PC-9 (cell line): Measurements from ENCODE around the gene PRIM1. TPM values are rescaled to one million over a fixed set of nuclear protein-coding genes. Genes with fewer than 3 reads are reported as not detected.
A peak's percentile ranks its signal among the peaks of the same experiment; 100 is the strongest.
"Not testable (repeated sequence)": the region's sequence is repeated elsewhere in the genome, so short reads cannot be mapped to it uniquely, and the experiment has no call there.

ENCODE experiments used
- BruUV-seq: library from RNA; stranded (reverse); fragments of 400-500 nt; replicated peaks from 2 replicates; lab custom pipeline; 2021; lab: Mats Ljungman, UMichigan
- CTCF ChIA-PET: fragments of 300-600 bp; sonication (Branson Sonifier 250); formaldehyde crosslinking; loops from one replicate; lab custom pipeline; 2022; ENCODE audit warnings: antibody characterized with exemption; lab: Charles Lee
- POLR2A ChIA-PET: fragments of 300-600 bp; sonication (Branson Sonifier 250); formaldehyde crosslinking; loops from one replicate; lab custom pipeline; 2022; ENCODE audit warnings: antibody characterized with exemption; ENCODE audit not compliant: unreplicated experiment; lab: Charles Lee
- DNase-seq, 2 experiments: peaks; one replicate each; pipeline versions ENCODE4 v3.0.0 to v3.0.0-alpha.2; 2015 to 2022; ENCODE audit warnings: mixed read lengths in 1 of 2
- H2AFZ ChIP-seq: fragments of 200-600 bp; sonication (generic); 2 replicates; pipeline ENCODE4 v1.8.1; 2017; ENCODE audit warnings: antibody characterized with exemption
- H3F3A ChIP-seq: fragments of 200-600 bp; sonication (generic); 2 replicates; pipeline ENCODE4 v1.8.1; 2017; ENCODE audit warnings: antibody characterized with exemption, mild to moderate bottlenecking, low read depth; ENCODE audit not compliant: insufficient read depth
- H3K27ac ChIP-seq: fragments of 200-600 bp; sonication (generic); 2 replicates; pipeline ENCODE4 v1.6.1; 2016; ENCODE audit warnings: mixed run types
- H3K27me3 ChIP-seq: fragments of 200-600 bp; sonication (generic); 2 replicates; pipeline ENCODE4 v1.6.1; 2016; ENCODE audit warnings: low read depth, mixed run types; ENCODE audit not compliant: insufficient read depth
- H3K36me3 ChIP-seq: fragments of 200-600 bp; sonication (generic); 2 replicates; pipeline ENCODE4 v1.6.1; 2016; ENCODE audit warnings: low read depth, mixed run types
- H3K4me1 ChIP-seq: fragments of 200-600 bp; sonication (generic); replicated peaks from 2 replicates; pipeline ENCODE4 v1.6.1; 2016; ENCODE audit warnings: mixed run types; ENCODE audit not compliant: insufficient read depth
- H3K4me2 ChIP-seq: fragments of 200-600 bp; sonication (generic); 2 replicates; pipeline ENCODE4 v1.6.1; 2017; ENCODE audit warnings: mixed run types
- H3K4me3 ChIP-seq: fragments of 200-600 bp; sonication (generic); 2 replicates; pipeline ENCODE4 v1.6.1; 2016; ENCODE audit warnings: mixed run types
- H3K79me2 ChIP-seq: fragments of 200-600 bp; sonication (generic); 2 replicates; pipeline ENCODE4 v1.6.1; 2017; ENCODE audit warnings: low read depth, mixed run types
- H3K9me2 ChIP-seq: fragments of 200-600 bp; sonication (generic); 2 replicates; pipeline ENCODE4 v1.8.1; 2017; ENCODE audit warnings: mild to moderate bottlenecking; ENCODE audit not compliant: insufficient read depth
- H3K9me3 ChIP-seq: fragments of 200-600 bp; sonication (generic); 2 replicates; pipeline ENCODE4 v1.8.1; 2016; ENCODE audit warnings: low read depth; ENCODE audit not compliant: insufficient read depth
- H4K20me1 ChIP-seq: fragments of 200-600 bp; sonication (generic); 2 replicates; pipeline ENCODE4 v1.8.1; 2017; ENCODE audit not compliant: insufficient read depth
- CTCF ChIP-seq: fragments of 200-600 bp; sonication (generic); conservative IDR thresholded peaks from 2 replicates; pipeline ENCODE4 v1.6.1; 2017; ENCODE audit warnings: mixed run types, antibody characterized with exemption, mild to moderate bottlenecking, moderate library complexity
- EZH2 ChIP-seq: fragments of 200-600 bp; sonication (generic); IDR thresholded peaks from 2 replicates; pipeline ENCODE4 v1.8.0; 2017; ENCODE audit warnings: antibody characterized with exemption, low read depth
- intact Hi-C: fragments of 100-400 bp; cut with micrococcal nuclease; formaldehyde crosslinking; loops from one replicate; pipeline ENCODE4 v1.10.0; 2022; ENCODE audit not compliant: unreplicated experiment
- total RNA-seq: library from RNA; stranded (reverse); gene quantifications from 2 replicates; pipeline ENCODE4 v1.2.3, GENCODE V29; 2021

Gene PRIM1
- total RNA-seq, 1 experiment from 2014 or later: 35.8 TPM

GRCh38 chr12:56749359-56749758 is 2.8 kb downstream of the PRIM1 start:
- CTCF ChIA-PET: no interaction called here
- 0 out of 2 replicates have a peak, but pooled peaks cover 6% of the 10 kb centered on the region for H3K36me3 ChIP-seq
- peaks cover 8% of the 10 kb centered on the region; the same call in 1 of the 2 replicates for H3K4me1 ChIP-seq
- no peak overlapping the region for H3K4me3 ChIP-seq
- H3K79me2 ChIP-seq: peaks cover 12% of the 10 kb centered on the region; the same call in 1 of the 2 replicates
- no peaks in the 10 kb centered on the region; the same call in 1 of the 2 replicates for H4K20me1 ChIP-seq
- TF ChIP-seq CTCF (no peak), EZH2 (no peak)
- no peak overlapping the region for H3K27ac ChIP-seq
- POLR2A ChIA-PET: no interaction called here
- H3K9me2 ChIP-seq: no peaks in the 10 kb centered on the region
- no TSS peak for BruUV-seq
- H3K27me3 ChIP-seq: no peaks in the 10 kb centered on the region
- no peak for DNase-seq
- H2AFZ ChIP-seq: no peak overlapping the region
- peaks cover 8% of the 10 kb centered on the region for H3F3A ChIP-seq
- intact Hi-C loops: no loop called here
- no peak overlapping the region for H3K4me2 ChIP-seq
- no peaks in the 10 kb centered on the region for H3K9me3 ChIP-seq

- no peak for TF ChIP-seq CTCF
- peaks cover 9% of the 10 kb centered on the region for H4K20me1 ChIP-seq
- DNase-seq: no peak
- no peak overlapping the region for H2AFZ ChIP-seq
- peaks cover 10% of the 10 kb centered on the region for H3K4me1 ChIP-seq
- peaks cover 33% of the 10 kb centered on the region for H3F3A ChIP-seq
- H3K79me2 ChIP-seq: peaks cover 19% of the 10 kb centered on the region
- POLR2A ChIA-PET: no interaction called here
- no peak overlapping the region for H3K4me2 ChIP-seq
- no peaks in the 10 kb centered on the region for H3K27me3 ChIP-seq
- no peak overlapping the region for H3K27ac ChIP-seq
- no peaks in the 10 kb centered on the region for H3K9me3 ChIP-seq
- no peak overlapping the region for H3K4me3 ChIP-seq
- intact Hi-C loops: loop anchor here (10.0 kb wide), 1 partner anchor 63 kb away; no protein-coding TSS in a partner anchor
- no TSS peak for BruUV-seq
- CTCF ChIA-PET: no interaction called here
- peaks cover 15% of the 10 kb centered on the region for H3K36me3 ChIP-seq
- H3K9me2 ChIP-seq: no peaks in the 10 kb centered on the region
Observed at GRCh38 chr12:56728139-56728861, 23.8 kb downstream of the PRIM1 start.

GRCh38 chr12:56726196-56726675 is 25.9 kb downstream of the PRIM1 start:
- Histone ChIP-seq H3K4me1 (peaks cover 28% of the 10 kb centered on the region), H3K27ac (peak overlapping the region; percentile 94), H3K4me3 (peak overlapping the region; percentile 99; the same call in 1 of the 2 replicates), H3K4me2 (peak overlapping the region; percentile 98), H2AFZ (peak overlapping the region; percentile 84; the same call in 1 of the 2 replicates), H3K79me2 (peaks cover 37% of the 10 kb centered on the region), H3F3A (peaks cover 49% of the 10 kb centered on the region), H4K20me1 (peaks cover 27% of the 10 kb centered on the region), H3K36me3 (peaks cover 30% of the 10 kb centered on the region)
- H3K27me3 ChIP-seq, H3K9me2 ChIP-seq, BruUV-seq, H3K9me3 ChIP-seq, DNase-seq: not testable (repeated sequence)
- intact Hi-C loops: loop anchor here (10.0 kb wide), 1 partner anchor 61 kb away; no protein-coding TSS in a partner anchor
- CTCF ChIA-PET: interaction anchor here (0.6 to 1.0 kb wide), 4 partner anchors 75 to 386 kb away, joined by 4 to 8 read pairs (median 5); no protein-coding TSS in a partner anchor
- POLR2A ChIA-PET: interaction anchor here (0.5 to 0.6 kb wide), 3 partner anchors 23 to 153 kb away, joined by 3 to 12 read pairs (median 8); no protein-coding TSS in a partner anchor
